HepG2 (cell line): Measurements from ENCODE around the gene MBNL3. TPM values are rescaled to one million over a fixed set of nuclear protein-coding genes. Genes with fewer than 3 reads are reported as not detected.

Experiments used
- ARID4A ChIP-seq: sonication (generic); formaldehyde crosslinking; IDR thresholded peaks from 2 replicates; pipeline ENCODE4 v1.5.0; 2020; ENCODE audit warnings: mild to moderate bottlenecking, missing genetic modification reagents, borderline replicate concordance
- CEBPG ChIP-seq: IDR thresholded peaks from 2 replicates; pipeline ENCODE4 v1.6.1; 2016
- GATAD2A ChIP-seq: IDR thresholded peaks from 2 replicates; pipeline ENCODE4 v1.6.1; 2016
- HHEX ChIP-seq: IDR thresholded peaks from 2 replicates; pipeline ENCODE4 v1.6.1; 2016; ENCODE audit warnings: control low read depth
- HNRNPK ChIP-seq: fragments of 200-400 bp; formaldehyde crosslinking; IDR thresholded peaks from 2 replicates; pipeline ENCODE4 v1.6.1; 2018; ENCODE audit warnings: low read length, low read depth, moderate library complexity, mild to moderate bottlenecking; ENCODE audit not compliant: poor library complexity, severe bottlenecking
- IRF2 ChIP-seq: IDR thresholded peaks from 2 replicates; pipeline ENCODE4 v1.6.1; 2018; ENCODE audit warnings: missing genetic modification reagents, missing compliant biosample characterization
- KAT2B ChIP-seq: fragments of 150-350 bp; IDR thresholded peaks from 2 replicates; pipeline ENCODE4 v1.6.1; 2014; ENCODE audit warnings: low read depth, low read length, borderline replicate concordance
- KDM6A ChIP-seq: IDR thresholded peaks from 2 replicates; pipeline ENCODE4 v1.6.1; 2016; ENCODE audit warnings: low read depth
- KLF15 ChIP-seq: sonication (generic); formaldehyde crosslinking; IDR thresholded peaks from 2 replicates; pipeline ENCODE4 v1.8.1; 2023; ENCODE audit warnings: borderline replicate concordance, mild to moderate bottlenecking, inconsistent platforms, missing genetic modification reagents, mixed read lengths
- ONECUT2 ChIP-seq: sonication (generic); formaldehyde crosslinking; IDR thresholded peaks from 2 replicates; pipeline ENCODE4 v1.4.0; 2020; ENCODE audit warnings: missing genetic modification reagents
- PAX8 ChIP-seq: sonication (generic); formaldehyde crosslinking; IDR thresholded peaks from 2 replicates; pipeline ENCODE4 v1.8.0; 2022; ENCODE audit warnings: mild to moderate bottlenecking, missing genetic modification reagents, borderline replicate concordance
- RARA ChIP-seq: IDR thresholded peaks from 2 replicates; pipeline ENCODE4 v1.6.1; 2016; ENCODE audit warnings: missing genetic modification reagents, missing compliant biosample characterization
- SMAD1 ChIP-seq: sonication (generic); formaldehyde crosslinking; IDR thresholded peaks from 2 replicates; pipeline ENCODE4 v1.4.0; 2020; ENCODE audit warnings: missing genetic modification reagents, low read depth, mild to moderate bottlenecking, borderline replicate concordance
- ZBTB20 ChIP-seq: sonication (generic); formaldehyde crosslinking; IDR thresholded peaks from 2 replicates; pipeline ENCODE4 v1.8.1; 2023; ENCODE audit warnings: missing genetic modification reagents, low read depth, mild to moderate bottlenecking, borderline replicate concordance
- ZBTB26 ChIP-seq: IDR thresholded peaks from 2 replicates; pipeline ENCODE4 v1.6.1; 2016; ENCODE audit warnings: missing compliant biosample characterization, missing genetic modification reagents, borderline replicate concordance
- ZHX1 ChIP-seq: sonication (generic); formaldehyde crosslinking; IDR thresholded peaks from 2 replicates; pipeline ENCODE4 v1.8.1; 2022; ENCODE audit warnings: low read depth, mild to moderate bottlenecking, missing genetic modification reagents
- ZNF264 ChIP-seq: sonication (generic); formaldehyde crosslinking; IDR thresholded peaks from 2 replicates; pipeline ENCODE4 v1.4.0; 2020; ENCODE audit warnings: missing genetic modification reagents
- ZNF569 ChIP-seq: sonication (generic); formaldehyde crosslinking; IDR thresholded peaks from 2 replicates; pipeline ENCODE4 v1.5.0; 2020; ENCODE audit warnings: mild to moderate bottlenecking, missing genetic modification reagents, moderate library complexity, borderline replicate concordance
- ZNF879 ChIP-seq: sonication (generic); formaldehyde crosslinking; IDR thresholded peaks from 2 replicates; pipeline ENCODE4 v1.8.1; 2023; ENCODE audit warnings: missing genetic modification reagents
- ZXDC ChIP-seq: sonication (generic); formaldehyde crosslinking; IDR thresholded peaks from 2 replicates; pipeline ENCODE4 v1.5.0; 2020; ENCODE audit warnings: mild to moderate bottlenecking, missing genetic modification reagents
- polyA plus RNA-seq, 8 experiments: library from polyadenylated mRNA; depleted of rRNA in 3 of 8; stranded (reverse) in 7 of 8; unstranded in 1 of 8; fragments of >200 nt; fragmentation: Illumina TruSeq in 4 of 8; extraction: Trizol in 4 of 8; gene quantifications; 2 replicates each; pipeline versions ENCODE4 v1.2.1 to v1.2.3, GENCODE V29; 2011 to 2016; ENCODE audit warnings: low read depth in 4 of 8, missing spikeins in 1 of 8, mixed read lengths in 1 of 8; ENCODE audit not compliant: insufficient read depth in 1 of 8
- total RNA-seq, 5 experiments: library from RNA; depleted of rRNA; stranded (reverse); fragments of >200 nt; fragmentation: Illumina TruSeq; extraction: Trizol; gene quantifications; 2 replicates each; pipeline ENCODE4 v1.2.3, GENCODE V29; 2016; ENCODE audit warnings: low read depth in 1 of 5

Gene MBNL3
- total and polyA plus RNA-seq, 2 of the 13 experiments (the other 11 are each of a cell fraction or from before 2014, with no cell fraction given) = 155 to 257 TPM

- TF ChIP-seq ZXDC (CRISPR knock-in tag) = no peak
- no peak for TF ChIP-seq ZNF879 (CRISPR knock-in tag)
- no peak for TF ChIP-seq ZNF264 (CRISPR knock-in tag)
- no peak for TF ChIP-seq ZNF569 (CRISPR knock-in tag)
- TF ChIP-seq RARA (CRISPR knock-in tag) = peak; percentile 37
- TF ChIP-seq ZHX1 (CRISPR knock-in tag) = no peak
- TF ChIP-seq HHEX = no peak
- no peak for TF ChIP-seq PAX8 (CRISPR knock-in tag)
- no peak for TF ChIP-seq KDM6A (CRISPR knock-in tag)
- TF ChIP-seq CEBPG (CRISPR knock-in tag) = 0 out of 2 replicates have a peak, but pooled peaks have one; percentile 10
- peak; percentile 76 for TF ChIP-seq ONECUT2 (CRISPR knock-in tag)
- no peak for TF ChIP-seq SMAD1 (CRISPR knock-in tag)
- TF ChIP-seq HNRNPK = no peak
- peak; percentile 25; the same call in 1 of the 2 replicates for TF ChIP-seq GATAD2A (CRISPR knock-in tag)
- peak; percentile 64 for TF ChIP-seq KAT2B
- TF ChIP-seq KLF15 = no peak
- no peak for TF ChIP-seq ZBTB20 (CRISPR knock-in tag)
- TF ChIP-seq ZBTB26 (CRISPR knock-in tag) = no peak
- no peak for TF ChIP-seq IRF2
- no peak for TF ChIP-seq ARID4A (CRISPR knock-in tag)
Observed at GRCh38 chrX:132520792-132521191, 32.0 kb upstream of the MBNL3 start (continued).
